Prostate gland (tissue), 2 donors: Measurements from ENCODE around the gene KLHDC1. TPM values are rescaled to one million over a fixed set of nuclear protein-coding genes. Genes with fewer than 3 reads are reported as not detected.

Experiments used
- DNase-seq: peaks from one replicate; pipeline ENCODE4 v3.0.0-alpha.2; 2019; ENCODE audit warnings: low spot score
- H3K27ac ChIP-seq, 2 donors: fragments of 200-600 bp; sonication (generic); 2 replicates each; pipeline ENCODE4 v1.5.1; 2017 to 2019
- H3K27me3 ChIP-seq: fragments of 200-600 bp; sonication (generic); replicated peaks from 2 replicates; pipeline ENCODE4 v1.5.1; 2019; ENCODE audit not compliant: insufficient read depth
- H3K36me3 ChIP-seq, 2 donors: fragments of 200-600 bp; sonication (generic); 1 replicate in 1 of 2; 2 replicates in 1 of 2; pipeline versions ENCODE4 v1.5.1 to v1.8.1; 2017 to 2019
- H3K4me1 ChIP-seq: fragments of 200-600 bp; sonication (generic); replicated peaks from 2 replicates; pipeline ENCODE4 v1.5.1; 2019
- H3K4me3 ChIP-seq, 2 donors: fragments of 200-600 bp; sonication (generic); 2 replicates each; pipeline ENCODE4 v1.5.1; 2017 to 2019
- H3K9me3 ChIP-seq: fragments of 200-600 bp; sonication (generic); 2 replicates; pipeline ENCODE4 v1.5.1; 2017
- POLR2A ChIP-seq: fragments of 450-650 bp; IDR thresholded peaks from one replicate; pipeline ENCODE4 v1.6.1; 2016; ENCODE audit warnings: antibody characterized with exemption, mild to moderate bottlenecking
- POLR2AphosphoS5 ChIP-seq: sonication (generic); formaldehyde crosslinking; IDR thresholded peaks from one replicate; pipeline ENCODE4 v1.6.1; 2017; ENCODE audit warnings: antibody characterized with exemption
- WGBS: methylation state at CpG from one replicate; pipeline ENCODE4 v1.1.5; 2018; 5-methylcytosine and 5-hydroxymethylcytosine counted together
- intact Hi-C: fragments of 100-400 bp; cut with DNase I; formaldehyde crosslinking; loops from one replicate; pipeline ENCODE4 v1.14.2; 2022
- total RNA-seq, 2 donors: library from RNA; depleted of rRNA; stranded (reverse); fragments of >200 nt; gene quantifications; one replicate each; pipeline ENCODE4 v1.1.0, GENCODE V29; 2016
- TF ChIP-seq, protein P1 (sequence below), 4 experiments: fragments of 200-600 bp in 2 of 4; fragments of 450-650 bp in 2 of 4; sonication (generic) in 2 of 4; IDR thresholded peaks; 1 replicate in 3 of 4; 2 replicates in 1 of 4; pipeline ENCODE4 v1.5.1; 2016 to 2019; ENCODE audit warnings: antibody characterized with exemption in 4 of 4, mild to moderate bottlenecking in 2 of 4, moderate library complexity in 2 of 4

KLHDC1 gene
- total RNA-seq, 2 donors from 2014 or later: 4.6 to 7.7 TPM

DNA sequence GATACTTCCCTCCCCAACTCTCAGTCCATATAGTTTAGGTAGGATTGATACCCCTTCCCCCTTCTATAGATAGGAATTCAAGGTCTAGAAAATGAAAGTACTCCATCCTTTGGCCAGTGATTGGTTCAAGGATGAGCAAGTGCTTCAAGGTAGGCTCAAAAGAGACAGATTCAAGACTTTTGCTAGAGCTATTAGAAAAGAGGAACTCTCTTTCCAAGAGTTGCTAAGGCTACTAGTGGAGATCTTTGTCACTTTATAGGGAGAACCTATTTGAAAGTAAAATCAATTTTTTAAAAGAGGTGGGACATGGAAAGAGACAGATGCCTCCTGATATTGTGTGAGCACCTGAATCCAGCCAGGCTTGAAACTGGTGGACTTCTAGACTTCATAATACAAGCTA lies 22.4 kb upstream of the KLHDC1 start:
- no peak for TF ChIP-seq POLR2AphosphoS5
- no peak for TF ChIP-seq POLR2A
- TF ChIP-seq, protein P1, sequence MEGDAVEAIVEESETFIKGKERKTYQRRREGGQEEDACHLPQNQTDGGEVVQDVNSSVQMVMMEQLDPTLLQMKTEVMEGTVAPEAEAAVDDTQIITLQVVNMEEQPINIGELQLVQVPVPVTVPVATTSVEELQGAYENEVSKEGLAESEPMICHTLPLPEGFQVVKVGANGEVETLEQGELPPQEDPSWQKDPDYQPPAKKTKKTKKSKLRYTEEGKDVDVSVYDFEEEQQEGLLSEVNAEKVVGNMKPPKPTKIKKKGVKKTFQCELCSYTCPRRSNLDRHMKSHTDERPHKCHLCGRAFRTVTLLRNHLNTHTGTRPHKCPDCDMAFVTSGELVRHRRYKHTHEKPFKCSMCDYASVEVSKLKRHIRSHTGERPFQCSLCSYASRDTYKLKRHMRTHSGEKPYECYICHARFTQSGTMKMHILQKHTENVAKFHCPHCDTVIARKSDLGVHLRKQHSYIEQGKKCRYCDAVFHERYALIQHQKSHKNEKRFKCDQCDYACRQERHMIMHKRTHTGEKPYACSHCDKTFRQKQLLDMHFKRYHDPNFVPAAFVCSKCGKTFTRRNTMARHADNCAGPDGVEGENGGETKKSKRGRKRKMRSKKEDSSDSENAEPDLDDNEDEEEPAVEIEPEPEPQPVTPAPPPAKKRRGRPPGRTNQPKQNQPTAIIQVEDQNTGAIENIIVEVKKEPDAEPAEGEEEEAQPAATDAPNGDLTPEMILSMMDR (IDR thresholded peaks at IDR 0.05): no peak
- Histone ChIP-seq H3K36me3 (no peaks in the 10 kb centered on the region), H3K27me3 (no peaks in the 10 kb centered on the region), H3K9me3 (no peaks in the 10 kb centered on the region), H3K27ac (no peak overlapping the region), H3K4me1 (no peaks in the 10 kb centered on the region), H3K4me3 (no peak overlapping the region)
- intact Hi-C loops: no loop called here
- DNase-seq: no peak

DNA sequence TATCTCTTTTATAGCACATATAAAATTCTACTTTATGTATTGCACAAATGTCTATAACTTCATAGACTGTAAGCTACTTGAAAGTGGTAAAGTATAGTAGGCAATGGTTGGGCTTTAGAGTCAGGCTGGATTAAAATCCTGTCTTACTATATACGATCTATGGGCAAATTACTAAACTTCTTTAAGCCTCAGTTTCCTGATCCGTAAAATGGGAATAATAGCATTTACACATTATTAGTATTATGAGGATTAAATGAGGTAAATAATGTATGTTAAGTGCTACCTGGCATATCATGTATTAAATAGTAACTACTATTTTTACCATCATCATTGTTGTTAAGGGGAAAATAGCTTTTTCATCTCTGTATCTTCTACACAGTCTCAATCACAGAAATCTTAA lies 19.3 kb upstream of the KLHDC1 start:
- Histone ChIP-seq H3K27ac (no peak overlapping the region), H3K9me3 (no peaks in the 10 kb centered on the region), H3K4me1 (no peaks in the 10 kb centered on the region), H3K36me3 (no peaks in the 10 kb centered on the region), H3K4me3 (no peak overlapping the region), H3K27me3 (no peaks in the 10 kb centered on the region)
- 97% methylated on average over 2 of the region's 2 CpGs for WGBS
- no peak for DNase-seq
- TF ChIP-seq POLR2A (no peak), POLR2AphosphoS5 (no peak)
- TF ChIP-seq, protein P1 (IDR thresholded peaks at IDR 0.05): no peak
- intact Hi-C loops: no loop called here

DNA sequence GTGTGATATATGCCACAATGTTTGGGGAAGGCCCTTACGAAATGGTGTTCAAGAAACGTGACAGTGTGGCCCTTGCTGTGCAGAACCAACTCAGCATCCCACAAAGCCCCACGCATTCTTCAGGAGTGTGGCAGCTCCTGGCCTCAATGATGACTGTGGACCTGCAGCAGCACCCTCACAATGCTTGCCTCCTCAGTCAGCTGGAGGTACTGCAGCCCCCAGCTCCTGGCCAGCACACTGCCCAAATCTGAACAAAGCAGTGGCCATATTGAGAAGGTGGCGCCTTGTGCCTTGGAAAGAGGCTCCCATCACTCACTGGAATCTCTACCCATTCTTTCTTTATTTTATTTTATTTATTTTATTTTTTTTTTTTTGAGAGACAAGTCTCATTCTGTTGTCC lies 15.3 kb upstream of the KLHDC1 start:
- DNase-seq: no peak
- Histone ChIP-seq H3K9me3 (no peaks in the 10 kb centered on the region), H3K4me3 (no peak overlapping the region), H3K4me1 (no peaks in the 10 kb centered on the region), H3K27me3 (no peaks in the 10 kb centered on the region), H3K36me3 (no peaks in the 10 kb centered on the region), H3K27ac (no peak overlapping the region)
- intact Hi-C loops: no loop called here
- TF ChIP-seq POLR2AphosphoS5 (no peak), POLR2A (no peak)
- TF ChIP-seq, protein P1 (IDR thresholded peaks at IDR 0.05): no peak
- 97% methylated on average over 4 of the region's 4 CpGs for WGBS

DNA sequence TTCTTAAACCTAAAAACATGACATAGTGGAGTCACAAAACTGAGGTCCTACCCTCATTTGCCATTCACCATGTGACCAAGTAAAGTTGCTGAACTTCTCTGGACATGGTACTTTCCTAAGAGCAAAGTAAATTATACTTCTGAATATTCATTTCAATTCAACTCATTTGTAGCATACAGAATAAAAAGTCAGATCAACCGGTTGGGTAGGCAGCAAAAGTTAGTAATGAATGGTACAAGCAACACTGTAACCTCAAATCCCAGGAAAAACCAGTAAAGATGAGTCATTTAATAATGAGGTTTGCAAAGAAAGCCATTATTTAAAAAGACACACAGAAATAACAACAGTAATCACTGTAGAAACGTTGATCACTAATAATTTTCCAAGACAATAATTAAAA lies 13.6 kb upstream of the KLHDC1 start:
- TF ChIP-seq, protein P1 (IDR thresholded peaks at IDR 0.05): no peak
- TF ChIP-seq POLR2A: no peak
- no peak for DNase-seq
- WGBS: 53% methylated on average over 2 of the region's 2 CpGs
- no peaks in the 10 kb centered on the region for H3K27me3 ChIP-seq
- H3K27ac ChIP-seq: no peak overlapping the region
- H3K4me3 ChIP-seq: no peak overlapping the region
- intact Hi-C loops: no loop called here
- H3K4me1 ChIP-seq: no peaks in the 10 kb centered on the region
- no peaks in the 10 kb centered on the region for H3K9me3 ChIP-seq
- H3K36me3 ChIP-seq: no peaks in the 10 kb centered on the region

DNA sequence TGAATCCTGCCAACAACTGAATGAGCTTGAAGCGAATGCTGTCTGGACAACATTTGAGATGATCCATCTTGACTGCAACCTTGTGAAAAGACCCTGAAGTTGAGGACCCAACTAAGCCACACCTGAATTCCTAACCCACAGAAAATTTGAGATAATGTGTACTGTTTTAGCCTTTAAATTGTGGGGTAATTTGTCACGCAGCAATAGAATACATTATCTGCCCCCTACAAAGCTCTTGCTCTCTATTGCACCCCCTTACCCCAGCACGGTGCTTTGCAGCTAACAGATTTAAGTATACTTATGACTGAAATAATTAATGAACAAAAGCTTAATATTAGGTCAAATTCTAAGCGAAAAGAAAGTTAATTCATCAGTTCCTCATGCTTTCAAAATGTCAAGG lies 6.5 kb upstream of the KLHDC1 start:
- Histone ChIP-seq H3K9me3 (no peaks in the 10 kb centered on the region), H3K4me3 (no peak overlapping the region), H3K36me3 (no peaks in the 10 kb centered on the region), H3K27me3 (no peaks in the 10 kb centered on the region), H3K27ac (no peak overlapping the region), H3K4me1 (no peaks in the 10 kb centered on the region)
- intact Hi-C loops: no loop called here
- WGBS: 95% methylated on average over 4 of the region's 4 CpGs
- DNase-seq: no peak
- TF ChIP-seq POLR2AphosphoS5 (no peak), POLR2A (no peak)
- TF ChIP-seq, protein P1 (IDR thresholded peaks at IDR 0.05): no peak
